HUDEP-2 (cell line): Measurements from ENCODE around the gene KLF4.

Experiments used
- DNase-seq, 76 experiments: peaks; one replicate each; lab custom pipeline; 2025; ENCODE audit not compliant: unreplicated experiment in 76 of 76; lab: John Stamatoyannopoulos, UW

Gene KLF4

GRCh38 chr9:107460153-107461023, 29.2 kb downstream of the KLF4 start:
- no peak for DNase-seq

DNA sequence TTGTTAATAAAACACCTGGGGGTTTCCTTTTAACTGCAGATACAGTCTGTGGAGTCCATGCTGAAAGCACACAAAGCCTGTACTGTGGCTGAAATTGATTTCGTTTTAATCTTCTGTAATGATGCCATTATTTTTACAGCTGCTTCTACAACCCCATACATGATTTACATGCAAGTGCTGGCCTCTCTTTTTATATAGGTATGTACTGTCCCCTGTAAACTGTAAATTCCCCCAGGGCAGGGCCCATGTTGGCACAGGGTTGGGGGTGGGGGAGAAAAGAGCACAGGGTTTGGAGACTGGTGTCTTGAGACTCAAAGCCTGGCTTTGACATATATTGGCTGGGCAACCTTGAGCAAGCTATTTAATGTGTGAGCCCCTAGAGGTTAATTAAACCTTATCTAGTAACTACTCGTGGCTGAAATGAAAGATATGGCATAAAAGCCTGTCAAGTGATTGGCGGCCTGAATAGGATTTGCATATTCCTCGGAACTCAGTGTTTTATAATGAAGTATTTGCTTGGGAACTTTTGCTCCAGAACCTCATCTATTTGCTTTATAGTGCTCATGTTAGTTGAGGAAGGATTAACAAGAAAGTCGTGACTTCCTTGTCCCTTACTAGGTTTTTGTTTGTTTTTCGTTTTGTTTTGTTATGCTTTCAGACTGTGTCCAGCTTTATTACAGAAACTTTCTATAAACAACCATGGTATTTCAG, 34.0 kb downstream of the KLF4 start:
- DNase-seq = no peak

GRCh38 chr9:107453479-107453878, 36.1 kb downstream of the KLF4 start:
- DNase-seq = no peak

DNA sequence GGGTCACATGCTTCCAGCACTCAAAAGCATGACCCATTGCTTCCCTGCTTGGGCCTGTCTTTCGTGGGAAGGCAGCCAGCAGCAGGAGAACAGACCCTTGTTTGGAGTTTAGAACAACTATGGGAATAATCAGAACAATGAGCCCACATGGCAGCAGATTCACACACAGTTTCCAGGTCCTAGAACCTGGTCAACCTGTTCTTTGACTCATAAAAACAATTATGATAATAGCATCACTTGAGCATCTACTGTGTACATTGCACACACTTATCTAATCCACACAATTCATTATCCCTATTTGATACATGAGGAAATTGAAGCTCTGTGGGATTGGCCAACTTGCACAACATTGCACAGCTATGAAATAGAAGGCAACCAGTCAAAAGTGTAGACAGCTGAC, 41.7 kb downstream of the KLF4 start:
- no peak for DNase-seq

DNA sequence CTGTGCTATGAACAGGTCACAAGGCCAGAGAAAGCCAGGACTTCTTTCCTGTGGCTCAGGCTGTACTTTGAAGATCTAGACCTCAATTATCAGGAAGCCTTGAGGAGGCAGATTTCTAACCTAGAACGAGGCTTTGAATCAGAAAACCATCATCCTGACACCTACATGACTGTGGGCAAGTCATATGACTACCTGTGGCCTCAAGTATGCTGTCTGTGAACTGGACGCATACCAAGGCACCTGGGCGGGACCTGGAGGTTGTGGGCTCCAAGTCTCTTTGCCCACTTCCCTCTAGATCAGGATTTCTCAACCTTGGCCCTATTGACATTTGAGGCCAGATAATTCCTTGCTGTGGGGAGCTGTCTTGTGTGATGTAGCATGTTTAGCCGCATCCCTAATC, 42.5 kb downstream of the KLF4 start:
- no peak for DNase-seq

DNA sequence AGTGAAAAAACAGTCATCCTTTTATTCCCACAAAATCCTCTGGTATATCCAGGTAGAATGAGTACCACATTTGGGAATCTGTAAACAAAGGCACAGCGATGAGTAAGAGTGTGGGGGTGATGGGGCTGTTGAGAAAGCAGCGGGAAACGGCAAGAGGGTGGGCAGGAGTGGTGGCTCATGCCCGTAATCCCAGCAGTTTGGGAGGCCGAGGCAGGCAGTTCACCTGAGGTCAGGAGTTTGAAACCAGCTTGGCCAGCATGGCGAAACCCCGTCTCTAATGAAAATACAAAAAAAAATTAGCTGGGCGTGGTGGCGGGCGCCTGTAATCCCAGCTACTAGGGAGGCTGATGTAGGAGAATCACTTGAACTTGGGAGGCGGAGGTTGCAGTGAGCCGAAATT, 43.1 kb downstream of the KLF4 start:
- no peak for DNase-seq

- no peak for DNase-seq
These were observed 45.8 kb downstream of the KLF4 start for GRCh38 chr9:107443786-107444185.

DNA sequence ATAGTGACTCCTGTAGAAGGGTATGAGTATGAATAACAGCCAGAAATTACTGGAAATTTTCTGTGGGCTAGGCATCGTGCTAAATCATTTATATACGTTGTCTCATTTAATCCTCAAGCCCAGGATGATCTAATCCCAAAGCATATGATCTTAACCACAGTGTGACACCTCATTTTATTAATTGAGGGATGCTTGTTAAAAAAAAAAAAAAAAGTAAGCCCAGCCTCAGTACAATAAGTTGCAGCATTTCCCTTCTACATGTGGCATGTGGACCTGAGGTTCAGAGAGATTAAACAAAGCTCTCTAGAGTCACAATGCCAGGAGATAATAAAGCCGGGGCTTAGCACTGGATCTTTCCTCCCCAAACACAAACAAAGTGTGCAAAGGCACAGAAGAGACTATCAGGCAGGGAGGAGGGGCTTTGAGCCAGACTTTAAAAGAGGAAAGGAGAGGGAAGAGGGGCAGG, 49.5 kb downstream of the KLF4 start:
- DNase-seq = no peak

- DNase-seq = no peak
These were observed 51.1 kb downstream of the KLF4 start for GRCh38 chr9:107438211-107439031.

DNA sequence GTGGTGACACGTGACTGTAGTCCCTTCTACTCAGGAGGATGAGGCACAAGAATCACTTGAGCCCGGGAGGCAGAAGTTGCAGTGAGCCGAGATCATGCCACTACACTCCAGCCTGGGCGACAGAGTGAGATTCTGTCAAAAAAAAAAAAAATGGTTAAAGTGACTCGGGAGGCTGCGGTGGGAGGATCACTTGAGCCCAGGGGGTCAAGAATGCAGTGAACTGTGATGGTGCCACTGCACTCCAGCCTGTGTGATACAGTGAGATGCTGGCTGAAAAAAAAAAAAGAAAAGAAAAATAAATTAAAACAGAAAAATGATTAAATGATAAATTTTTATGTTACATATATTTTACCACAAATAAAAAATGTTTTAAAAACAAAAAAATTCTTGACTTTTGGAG, 51.9 kb downstream of the KLF4 start:
- no peak for DNase-seq

GRCh38 chr9:107435415-107435814, 54.2 kb downstream of the KLF4 start:
- no peak for DNase-seq
